GM12872 (cell line): ENCODE data around the gene STRBP.

ENCODE experiments used
- TF ChIP-seq, protein P1 (sequence below): IDR thresholded peaks from 3 replicates; pipeline ENCODE4 v1.5.1; 2011; ENCODE audit warnings: low read depth, mild to moderate bottlenecking, low read length, moderate library complexity; ENCODE audit not compliant: insufficient read depth

The STRBP gene

DNA sequence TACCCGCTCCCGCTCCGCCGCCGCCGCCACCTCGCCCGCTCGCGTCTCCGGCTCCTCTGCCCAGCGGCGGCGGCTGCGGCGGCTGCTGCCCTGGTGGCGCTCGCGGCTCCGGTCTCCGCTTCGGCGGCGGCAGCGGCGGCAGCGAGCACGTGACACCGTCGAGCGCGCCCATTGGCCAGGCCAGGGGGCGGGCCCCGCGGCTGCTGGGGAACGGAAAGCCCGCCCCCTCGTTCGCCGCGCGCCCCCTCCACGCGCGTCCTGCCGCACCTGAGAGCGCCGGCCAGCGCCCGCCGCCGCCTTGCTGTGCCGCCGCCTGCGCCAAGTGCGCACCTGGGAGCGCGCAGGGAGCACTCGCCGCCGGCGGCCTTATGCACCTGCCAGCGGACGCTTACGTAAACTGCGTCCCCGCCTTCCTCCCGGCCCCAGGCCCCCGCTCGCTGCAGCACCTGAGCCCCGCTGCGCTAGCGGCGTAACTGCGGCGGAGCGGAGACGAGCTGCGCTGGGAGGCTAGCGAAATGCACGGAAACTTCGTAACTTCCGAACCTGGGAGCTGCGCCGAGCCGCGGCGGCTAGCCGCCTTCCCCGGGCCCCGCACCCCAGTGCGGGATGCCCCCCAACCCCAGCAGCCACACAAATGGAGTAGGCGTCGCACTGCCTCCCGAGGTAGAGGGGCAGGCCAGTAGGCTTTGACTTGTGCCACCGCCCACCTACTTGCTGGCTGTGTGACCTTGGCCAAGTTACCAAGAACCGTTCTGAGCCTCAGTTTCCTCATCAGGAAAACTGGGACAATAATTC, at the start of gene STRBP:
TSS of gene STRBP (minus strand) at position 122 of the 795 bp plus-strand sequence. CDS start 84,452 bp downstream, outside the sequence.
- TF ChIP-seq, protein P1, sequence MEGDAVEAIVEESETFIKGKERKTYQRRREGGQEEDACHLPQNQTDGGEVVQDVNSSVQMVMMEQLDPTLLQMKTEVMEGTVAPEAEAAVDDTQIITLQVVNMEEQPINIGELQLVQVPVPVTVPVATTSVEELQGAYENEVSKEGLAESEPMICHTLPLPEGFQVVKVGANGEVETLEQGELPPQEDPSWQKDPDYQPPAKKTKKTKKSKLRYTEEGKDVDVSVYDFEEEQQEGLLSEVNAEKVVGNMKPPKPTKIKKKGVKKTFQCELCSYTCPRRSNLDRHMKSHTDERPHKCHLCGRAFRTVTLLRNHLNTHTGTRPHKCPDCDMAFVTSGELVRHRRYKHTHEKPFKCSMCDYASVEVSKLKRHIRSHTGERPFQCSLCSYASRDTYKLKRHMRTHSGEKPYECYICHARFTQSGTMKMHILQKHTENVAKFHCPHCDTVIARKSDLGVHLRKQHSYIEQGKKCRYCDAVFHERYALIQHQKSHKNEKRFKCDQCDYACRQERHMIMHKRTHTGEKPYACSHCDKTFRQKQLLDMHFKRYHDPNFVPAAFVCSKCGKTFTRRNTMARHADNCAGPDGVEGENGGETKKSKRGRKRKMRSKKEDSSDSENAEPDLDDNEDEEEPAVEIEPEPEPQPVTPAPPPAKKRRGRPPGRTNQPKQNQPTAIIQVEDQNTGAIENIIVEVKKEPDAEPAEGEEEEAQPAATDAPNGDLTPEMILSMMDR, result no peak

DNA sequence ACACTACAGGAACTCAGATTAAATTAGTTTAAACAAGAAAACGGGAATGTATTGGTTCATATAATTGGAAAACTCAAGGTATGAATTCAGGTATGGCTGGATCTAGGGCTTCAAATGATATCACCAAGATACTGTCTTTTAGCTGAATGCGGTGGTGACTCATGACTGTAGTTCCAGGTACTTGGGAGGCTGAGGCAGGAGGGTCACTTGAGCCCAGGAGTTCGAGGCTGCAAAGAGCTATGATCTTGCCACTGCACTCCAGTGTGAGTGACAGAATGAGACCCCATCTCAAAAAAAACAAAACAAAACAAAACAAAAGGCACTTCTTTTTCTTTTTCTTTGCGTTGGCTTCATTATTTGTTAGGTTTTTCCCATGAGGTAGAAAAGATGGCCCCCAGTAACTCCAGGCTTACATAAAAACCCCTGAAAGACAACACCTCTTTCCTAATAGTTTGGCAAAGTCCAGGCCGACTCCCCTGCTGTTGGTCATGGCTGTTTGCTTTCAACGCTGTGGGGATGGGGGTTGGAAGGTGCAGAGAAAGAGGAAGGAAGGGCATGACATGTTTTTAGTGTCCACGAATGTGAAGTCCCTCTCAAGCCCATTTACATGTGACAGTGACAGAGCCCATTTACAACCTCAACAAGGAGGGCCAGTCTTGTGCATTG, 47.8 kb upstream of the STRBP start:
- TF ChIP-seq, protein P1, result no peak

DNA sequence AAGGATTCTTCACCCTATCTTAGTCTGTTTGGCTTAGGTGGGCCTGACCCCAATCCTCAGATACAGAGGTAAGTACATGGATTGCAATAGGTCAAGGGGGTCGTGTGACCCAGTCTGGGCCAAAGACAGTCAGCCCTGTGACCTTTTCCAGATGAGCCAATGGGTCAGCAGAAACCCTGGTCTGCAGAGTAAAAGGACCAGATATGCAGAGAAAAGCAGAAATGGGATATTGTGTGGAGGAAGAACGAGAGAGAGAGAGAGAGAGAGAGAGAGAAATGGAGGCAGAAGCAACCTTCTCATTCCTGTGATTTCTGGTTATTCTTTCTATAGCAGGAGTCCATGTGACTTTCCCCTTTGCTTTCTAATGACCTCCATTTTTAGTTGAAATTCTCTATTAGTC, 47.2 kb upstream of the STRBP start:
- TF ChIP-seq, protein P1, result no peak

DNA sequence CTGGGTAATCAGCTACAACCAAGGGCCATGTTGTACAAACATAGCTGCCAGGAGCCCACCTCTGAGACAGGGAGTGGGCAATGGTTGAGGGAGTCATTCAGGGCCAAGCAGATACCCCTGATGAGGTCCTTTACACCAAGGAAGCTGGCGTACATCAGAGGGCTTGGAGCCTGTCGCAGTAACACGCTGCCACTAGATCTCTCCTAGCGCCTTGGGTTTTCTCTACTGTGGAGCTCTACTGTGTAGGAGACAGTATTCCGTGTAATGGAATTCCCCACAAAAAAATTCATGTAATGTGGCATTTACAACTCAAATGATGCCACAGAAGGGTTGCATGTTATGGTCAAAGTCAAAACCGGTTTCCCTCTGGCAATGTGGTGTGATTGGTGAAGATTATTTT, 46.2 kb upstream of the STRBP start:
- TF ChIP-seq, protein P1, result no peak

DNA sequence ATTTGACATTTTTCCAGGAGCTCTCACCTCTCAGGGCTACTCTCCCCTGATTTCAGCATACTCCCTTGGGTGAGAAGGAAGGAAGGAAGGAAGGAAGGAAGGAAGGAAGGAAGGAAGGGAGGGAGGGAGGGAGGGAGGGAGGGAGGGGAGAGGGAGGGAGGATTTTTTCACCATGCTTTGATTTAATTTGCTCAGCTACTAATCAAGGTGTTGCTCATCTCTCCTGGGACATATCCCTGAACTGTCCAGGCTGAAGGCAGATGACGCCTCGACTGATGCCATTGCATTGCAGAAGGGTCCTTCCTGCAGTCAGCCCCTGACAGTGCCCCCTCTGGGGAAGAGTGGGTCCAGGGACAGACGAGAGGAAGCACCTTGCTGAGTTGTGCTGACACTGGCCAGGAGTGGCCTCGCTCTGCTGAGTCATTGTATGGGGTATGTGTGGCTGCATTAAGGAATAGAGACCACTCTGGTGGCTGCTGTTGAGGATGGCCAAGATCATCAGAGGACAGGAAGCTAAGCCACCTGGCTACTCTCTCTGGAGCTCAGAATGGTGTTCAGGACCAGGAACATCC, 44.0 kb upstream of the STRBP start:
- TF ChIP-seq, protein P1, result no peak

DNA sequence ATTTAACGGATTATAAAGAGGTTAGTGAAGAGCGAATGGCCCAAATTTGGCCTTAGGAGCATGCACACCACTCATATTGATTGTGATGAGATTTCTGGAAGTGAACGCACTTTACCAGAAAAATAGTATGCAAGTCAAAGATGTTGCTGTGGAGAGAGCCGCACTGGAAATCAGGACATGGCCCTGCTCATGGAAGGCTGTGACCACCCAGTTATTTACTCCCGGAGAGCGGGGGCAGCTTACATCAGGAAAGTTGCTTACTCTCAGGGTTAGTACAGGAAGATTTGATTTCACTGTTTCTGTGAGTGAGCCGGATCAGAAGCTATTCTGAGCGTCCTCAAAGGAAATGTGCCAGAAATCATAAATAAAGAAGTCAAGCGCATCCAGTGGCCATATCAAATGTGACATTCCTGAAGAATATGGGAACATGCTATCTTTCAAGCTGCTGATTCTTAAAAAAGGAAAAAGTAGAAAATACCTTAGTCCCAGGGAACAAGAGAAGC, 42.9 kb upstream of the STRBP start:
- TF ChIP-seq, protein P1, result no peak

DNA sequence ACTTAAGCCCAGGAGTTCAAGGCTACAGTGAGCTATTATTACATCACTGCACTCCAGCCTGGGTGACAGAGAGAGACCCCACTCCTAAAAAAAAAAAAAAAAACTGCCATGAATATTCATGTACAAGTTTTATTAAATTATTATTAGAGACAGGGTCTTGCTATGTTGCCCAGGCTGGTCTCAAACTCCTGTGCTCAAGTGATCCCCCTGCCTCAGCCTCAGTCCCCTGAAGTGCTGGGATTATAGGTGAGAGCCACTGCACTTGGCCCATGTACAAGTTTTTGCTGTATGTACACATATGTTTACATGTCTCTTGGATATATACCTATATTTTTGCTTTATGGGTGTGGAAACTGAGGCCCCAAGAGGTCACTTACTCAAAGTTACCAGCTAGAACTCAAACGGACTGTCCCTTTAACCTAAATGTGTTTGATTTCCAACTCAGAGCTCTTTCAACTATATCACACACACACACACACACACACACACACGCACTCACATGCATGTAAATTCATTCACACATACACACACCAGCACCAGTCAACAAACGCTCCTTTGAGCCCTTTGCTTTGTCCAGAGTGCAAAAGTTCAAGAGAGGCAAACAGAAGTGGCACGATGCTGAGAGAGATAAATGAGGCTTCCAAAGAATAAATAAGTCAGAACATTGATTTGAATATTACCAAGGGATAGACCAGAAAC, 42.3 kb upstream of the STRBP start:
- TF ChIP-seq, protein P1, result no peak
